GM19043 (cell line): Measurements from ENCODE around the gene L3MBTL4.
"Not testable (repeated sequence)": the region's sequence is repeated elsewhere in the genome, so short reads cannot be mapped to it uniquely, and the experiment has no call there.

Experiments used
- ATAC-seq: cut with Tn5 transposase; IDR thresholded peaks from one replicate; pipeline ENCODE4 v1.9.1; 2021; ENCODE audit warnings: low read depth; ENCODE audit not compliant: unreplicated experiment

L3MBTL4 gene

GRCh38 chr18:6132751-6133368, 281.9 kb downstream of the L3MBTL4 start:
- no peak for ATAC-seq

GRCh38 chr18:6120820-6121279, 293.9 kb downstream of the L3MBTL4 start:
- no peak for ATAC-seq

- no peak for ATAC-seq
Observed at GRCh38 chr18:6119761-6120160, 294.9 kb downstream of the L3MBTL4 start.

- ATAC-seq: no peak
Observed at GRCh38 chr18:6118080-6118479, 296.6 kb downstream of the L3MBTL4 start.

GRCh38 chr18:6115710-6116109, 299.0 kb downstream of the L3MBTL4 start:
- no peak for ATAC-seq

- ATAC-seq: no peak
Observed at GRCh38 chr18:6113650-6114049, 301.1 kb downstream of the L3MBTL4 start.

GRCh38 chr18:6111726-6112125, 303.0 kb downstream of the L3MBTL4 start:
- no peak for ATAC-seq

GRCh38 chr18:6109743-6110142, 305.0 kb downstream of the L3MBTL4 start:
- ATAC-seq: no peak

- no peak for ATAC-seq
Observed at GRCh38 chr18:6107794-6108193, 306.9 kb downstream of the L3MBTL4 start.

GRCh38 chr18:6106091-6106685, 308.5 kb downstream of the L3MBTL4 start:
- no peak for ATAC-seq

GRCh38 chr18:6103741-6104140, 311.0 kb downstream of the L3MBTL4 start:
- no peak for ATAC-seq

- ATAC-seq: no peak
Observed at GRCh38 chr18:6096730-6097129, 318.0 kb downstream of the L3MBTL4 start.

GRCh38 chr18:6088432-6088831, 326.3 kb downstream of the L3MBTL4 start:
- no peak for ATAC-seq

GRCh38 chr18:6086731-6087130, 328.0 kb downstream of the L3MBTL4 start:
- ATAC-seq: no peak

- no peak for ATAC-seq
Observed at GRCh38 chr18:6079406-6079805, 335.3 kb downstream of the L3MBTL4 start.

GRCh38 chr18:6078877-6079276, 335.8 kb downstream of the L3MBTL4 start:
- no peak for ATAC-seq

GRCh38 chr18:6072423-6072822, 342.3 kb downstream of the L3MBTL4 start:
- ATAC-seq: not testable (repeated sequence)

- ATAC-seq: no peak
Observed at GRCh38 chr18:6069539-6069938, 345.2 kb downstream of the L3MBTL4 start.

GRCh38 chr18:6069103-6069502, 345.6 kb downstream of the L3MBTL4 start:
- ATAC-seq: no peak

GRCh38 chr18:6060149-6060548, 354.6 kb downstream of the L3MBTL4 start:
- no peak for ATAC-seq

GRCh38 chr18:6059551-6059950, 355.2 kb downstream of the L3MBTL4 start:
- ATAC-seq: no peak

- ATAC-seq: no peak
Observed at GRCh38 chr18:6058941-6059340, 355.8 kb downstream of the L3MBTL4 start.
